ENCODE data around the gene CD320.

DNA sequence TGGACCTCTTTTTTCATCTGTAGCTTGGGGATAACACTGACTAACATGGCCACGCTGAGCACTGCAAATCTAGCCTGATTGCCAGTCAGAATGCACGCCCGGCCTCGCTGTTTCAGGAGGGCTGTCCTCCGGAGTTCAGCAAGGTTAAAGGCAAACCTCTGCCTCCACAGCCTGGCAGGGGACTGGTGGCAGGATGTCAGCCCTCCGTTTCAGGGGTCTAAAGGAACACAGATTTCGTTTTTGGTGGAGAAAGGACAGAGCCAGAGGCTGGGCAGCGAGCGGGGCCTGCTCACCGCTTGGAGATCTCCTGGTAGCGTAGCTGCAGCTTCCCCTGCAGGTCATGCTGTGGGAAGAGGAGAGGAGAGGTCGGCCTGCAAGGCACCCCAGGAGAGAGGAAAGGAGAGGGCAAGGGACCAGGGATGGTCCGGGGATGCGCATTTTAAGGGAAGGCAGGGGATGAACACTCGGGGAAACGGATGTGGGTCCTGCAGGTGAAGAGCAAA is 12.5 kb upstream of the CD320 start:
- TF ChIP-seq CTCF (IDR thresholded peaks at IDR 0.05), result no peak
- no peak for TF ChIP-seq POLR2A (IDR thresholded peaks at IDR 0.05)
